Measurements from ENCODE around the gene GLI2. TPM values are rescaled to one million over a fixed set of nuclear protein-coding genes. Genes with fewer than 3 reads are reported as not detected.

GLI2 gene
- total and polyA plus RNA-seq, 8 donors = 0.45 to 2.8 (median 0.68) TPM; not detected in 1

DNA sequence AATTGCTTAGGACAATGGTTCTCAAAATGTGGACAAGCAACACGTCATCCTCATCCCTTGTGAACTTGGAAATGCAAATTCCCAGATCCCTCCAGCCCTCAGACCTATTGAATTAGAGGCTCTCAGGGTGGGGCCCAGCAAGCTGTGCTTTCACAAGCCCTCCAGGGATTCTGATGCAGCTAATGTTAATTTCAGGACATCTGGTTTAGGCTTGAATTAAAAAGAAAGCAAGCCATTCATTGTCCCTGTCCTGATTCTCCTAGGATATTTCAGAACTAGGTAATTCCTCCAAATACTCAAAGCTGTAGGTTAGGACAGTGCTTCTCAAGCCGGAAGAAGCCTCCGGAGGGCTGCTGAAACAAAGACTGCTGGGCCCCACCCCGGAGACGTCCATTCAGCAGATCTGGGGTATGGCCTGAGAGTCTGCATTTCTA lies 26.0 kb upstream of the GLI2 start:
- DNase-seq = no peak
- Histone ChIP-seq H3K4me3 (no peak overlapping the region), H3K4me1 (no peaks in the 10 kb centered on the region), H3K9me3 (no peaks in the 10 kb centered on the region), H3K36me3 (no peaks in the 10 kb centered on the region), H3K27me3 (peaks cover 0 to 13% (median 0%) of the 10 kb centered on the region in 3 donors), H3K27ac (no peak overlapping the region)
- TF ChIP-seq POLR2AphosphoS5 (IDR thresholded peaks at IDR 0.05) (no peak), POLR2A (IDR thresholded peaks at IDR 0.05) (no peak), EP300 (IDR thresholded peaks at IDR 0.05) (no peak)
- TF ChIP-seq, protein P1, sequence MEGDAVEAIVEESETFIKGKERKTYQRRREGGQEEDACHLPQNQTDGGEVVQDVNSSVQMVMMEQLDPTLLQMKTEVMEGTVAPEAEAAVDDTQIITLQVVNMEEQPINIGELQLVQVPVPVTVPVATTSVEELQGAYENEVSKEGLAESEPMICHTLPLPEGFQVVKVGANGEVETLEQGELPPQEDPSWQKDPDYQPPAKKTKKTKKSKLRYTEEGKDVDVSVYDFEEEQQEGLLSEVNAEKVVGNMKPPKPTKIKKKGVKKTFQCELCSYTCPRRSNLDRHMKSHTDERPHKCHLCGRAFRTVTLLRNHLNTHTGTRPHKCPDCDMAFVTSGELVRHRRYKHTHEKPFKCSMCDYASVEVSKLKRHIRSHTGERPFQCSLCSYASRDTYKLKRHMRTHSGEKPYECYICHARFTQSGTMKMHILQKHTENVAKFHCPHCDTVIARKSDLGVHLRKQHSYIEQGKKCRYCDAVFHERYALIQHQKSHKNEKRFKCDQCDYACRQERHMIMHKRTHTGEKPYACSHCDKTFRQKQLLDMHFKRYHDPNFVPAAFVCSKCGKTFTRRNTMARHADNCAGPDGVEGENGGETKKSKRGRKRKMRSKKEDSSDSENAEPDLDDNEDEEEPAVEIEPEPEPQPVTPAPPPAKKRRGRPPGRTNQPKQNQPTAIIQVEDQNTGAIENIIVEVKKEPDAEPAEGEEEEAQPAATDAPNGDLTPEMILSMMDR (IDR thresholded peaks at IDR 0.05) = no peak
- intact Hi-C loops (cut with DNase I; ENCODE audit: low total_unique reads) = no loop called here
- 37 to 54% (median 49%) methylated on average over 5 of the region's 5 CpGs for WGBS, 5 donors

DNA sequence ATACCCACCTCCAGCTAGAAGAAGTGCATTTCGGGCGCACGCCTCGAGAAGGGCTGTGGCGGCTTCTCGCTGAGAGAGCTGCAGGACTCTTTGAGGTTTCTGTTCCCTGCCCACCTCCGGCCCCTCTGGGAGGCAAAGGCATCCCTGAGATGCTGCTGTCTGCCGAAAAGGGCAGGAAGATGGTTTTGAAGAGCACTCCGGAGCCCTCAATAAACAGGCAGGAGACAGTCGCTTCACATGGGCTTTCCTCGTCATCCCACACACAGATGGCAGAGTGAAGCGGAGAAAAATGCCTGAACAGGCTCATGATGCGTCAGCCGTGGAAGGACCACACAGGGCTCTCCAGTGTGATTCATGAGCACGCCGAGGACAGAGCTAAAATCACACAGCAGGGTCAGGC lies 25.4 kb upstream of the GLI2 start:
- DNase-seq = no peak
- Histone ChIP-seq H3K4me3 (no peak overlapping the region), H3K36me3 (no peaks in the 10 kb centered on the region), H3K4me1 (no peaks in the 10 kb centered on the region), H3K9me3 (no peaks in the 10 kb centered on the region), H3K27me3 (peaks cover 0 to 13% (median 0%) of the 10 kb centered on the region in 3 donors), H3K27ac (no peak overlapping the region)
- WGBS, 5 donors = 70 to 88% (median 81%) methylated on average over 15 to 16 of the region's 16 CpGs
- no peak for TF ChIP-seq EP300 (IDR thresholded peaks at IDR 0.05)
- TF ChIP-seq, protein P1 (IDR thresholded peaks at IDR 0.05) = no peak
- no peak for TF ChIP-seq POLR2A (IDR thresholded peaks at IDR 0.05)
- no peak for TF ChIP-seq POLR2AphosphoS5 (IDR thresholded peaks at IDR 0.05)
- intact Hi-C loops (cut with DNase I; ENCODE audit: low total_unique reads) = no loop called here

DNA sequence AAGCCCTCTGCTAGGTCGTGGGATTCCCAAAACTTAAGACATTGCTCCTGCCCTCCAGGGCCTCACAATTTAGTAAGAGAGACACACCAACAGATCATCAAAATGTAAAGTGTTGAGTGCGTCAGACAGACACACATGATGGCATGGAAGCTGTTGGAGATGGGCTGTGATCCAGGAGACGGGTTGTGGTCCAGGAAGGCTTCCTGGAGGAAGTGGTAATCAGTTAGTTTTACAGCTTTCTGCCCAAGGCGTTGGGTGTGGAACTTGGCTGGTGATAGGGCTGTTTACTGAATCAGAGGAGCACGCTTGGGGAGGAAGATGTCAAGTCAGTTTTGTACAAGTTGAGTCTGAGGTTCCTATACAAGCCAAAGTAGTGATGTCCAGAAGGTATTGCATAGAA lies 24.0 kb upstream of the GLI2 start:
- TF ChIP-seq EP300 (IDR thresholded peaks at IDR 0.05) = no peak
- TF ChIP-seq, protein P1 (IDR thresholded peaks at IDR 0.05) = no peak
- no peaks in the 10 kb centered on the region for H3K9me3 ChIP-seq
- H3K4me1 ChIP-seq = no peaks in the 10 kb centered on the region
- intact Hi-C loops (cut with DNase I; ENCODE audit: low total_unique reads) = no loop called here
- H3K4me3 ChIP-seq = no peak overlapping the region
- H3K27ac ChIP-seq = no peak overlapping the region
- no peaks in the 10 kb centered on the region for H3K36me3 ChIP-seq
- DNase-seq = no peak
- H3K27me3 ChIP-seq = peaks cover 0 to 18% (median 0%) of the 10 kb centered on the region in 3 donors
- WGBS, 5 donors = 64 to 82% (median 71%) methylated on average over 5 of the region's 5 CpGs

DNA sequence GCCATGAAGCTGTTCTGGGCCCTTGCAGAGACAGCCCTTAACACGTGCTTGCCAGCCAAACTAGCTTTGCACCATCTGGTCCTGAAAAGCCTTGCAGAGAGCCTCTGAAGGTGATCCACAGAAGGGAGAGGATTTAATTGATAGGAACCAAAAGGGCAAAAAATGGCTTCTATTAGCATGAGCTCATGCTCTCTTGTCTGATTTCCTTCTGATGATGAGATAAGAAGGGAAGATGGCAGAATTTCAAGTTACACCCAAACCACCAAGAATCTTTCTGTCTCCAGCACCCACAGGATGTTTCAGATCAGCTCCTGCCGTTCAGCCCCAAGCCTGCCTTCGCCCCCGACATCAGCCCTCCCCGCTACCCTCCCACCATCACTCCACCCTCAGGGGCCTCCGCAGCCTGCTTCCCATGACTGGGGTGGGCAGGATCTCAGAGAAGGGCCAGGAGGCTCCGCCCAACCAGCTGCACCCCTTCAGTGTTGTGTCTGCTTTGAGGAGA lies 23.4 kb upstream of the GLI2 start:
- WGBS, 5 donors = 47 to 66% (median 54%) methylated on average over 2 to 7 of the region's 7 CpGs
- TF ChIP-seq, protein P1 (IDR thresholded peaks at IDR 0.05) = no peak
- TF ChIP-seq EP300 (IDR thresholded peaks at IDR 0.05) = no peak
- TF ChIP-seq POLR2A (IDR thresholded peaks at IDR 0.05) = no peak
- no peak for TF ChIP-seq POLR2AphosphoS5 (IDR thresholded peaks at IDR 0.05)
- DNase-seq = peak in 1 of 2 donors; percentile 69
- H3K4me3 ChIP-seq = no peak overlapping the region
- no peak overlapping the region for H3K27ac ChIP-seq
- H3K36me3 ChIP-seq = no peaks in the 10 kb centered on the region
- peaks cover 0 to 18% (median 0%) of the 10 kb centered on the region in 3 donors for H3K27me3 ChIP-seq
- no peaks in the 10 kb centered on the region for H3K9me3 ChIP-seq
- H3K4me1 ChIP-seq = no peaks in the 10 kb centered on the region
- intact Hi-C loops (cut with DNase I; ENCODE audit: low total_unique reads) = no loop called here
